ENCODE data around the gene TEDC1.

The TEDC1 gene

GRCh38 chr14:105527381-105527825, 36.4 kb downstream of the TEDC1 start:
- no peak for DNase-seq

- peak; percentile 61 for DNase-seq
Observed at GRCh38 chr14:105527826-105528585, 37.0 kb downstream of the TEDC1 start.

- no peak for DNase-seq
Observed at GRCh38 chr14:105528586-105529318, 37.7 kb downstream of the TEDC1 start.

- DNase-seq = no peak
Observed at GRCh38 chr14:105529319-105529568, 38.2 kb downstream of the TEDC1 start.

- no peak for DNase-seq
Observed at GRCh38 chr14:105529569-105530284, 38.7 kb downstream of the TEDC1 start.

GRCh38 chr14:105530285-105531087, 39.4 kb downstream of the TEDC1 start:
- DNase-seq = no peak

- DNase-seq = no peak
Observed at GRCh38 chr14:105531088-105531893, 40.2 kb downstream of the TEDC1 start.

GRCh38 chr14:105531894-105532623, 41.0 kb downstream of the TEDC1 start:
- no peak for DNase-seq

GRCh38 chr14:105532735-105533141, 41.7 kb downstream of the TEDC1 start:
- DNase-seq = no peak

GRCh38 chr14:105533391-105533790, 42.3 kb downstream of the TEDC1 start:
- DNase-seq = no peak

GRCh38 chr14:105533811-105534498, 42.9 kb downstream of the TEDC1 start:
- DNase-seq = no peak

GRCh38 chr14:105534586-105534985, 43.5 kb downstream of the TEDC1 start:
- DNase-seq = no peak

GRCh38 chr14:105536051-105536450, 45.0 kb downstream of the TEDC1 start:
- DNase-seq = no peak

- DNase-seq = no peak
Observed at GRCh38 chr14:105536691-105537579, 45.9 kb downstream of the TEDC1 start.

GRCh38 chr14:105537580-105538474, 46.8 kb downstream of the TEDC1 start:
- no peak for DNase-seq

- DNase-seq = no peak
Observed at GRCh38 chr14:105538481-105539049, 47.5 kb downstream of the TEDC1 start.

- DNase-seq = no peak
Observed at GRCh38 chr14:105540811-105541210, 49.8 kb downstream of the TEDC1 start.

GRCh38 chr14:105541218-105541875, 50.3 kb downstream of the TEDC1 start:
- DNase-seq = no peak
